Effector memory CD4-positive, alpha-beta T cell (primary cell): ENCODE results near the gene REC8.
A peak's percentile ranks its signal among the peaks of the same experiment; 100 is the strongest.
"Not testable (repeated sequence)": the region's sequence is repeated elsewhere in the genome, so short reads cannot be mapped to it uniquely, and the experiment has no call there.

Source experiments
- DNase-seq, 3 donors: peaks; one replicate each; pipeline ENCODE4 v3.0.0-alpha.2; 2020
- H3K27ac ChIP-seq: 2 replicates; pipeline ENCODE4 v1.7.0; 2013; ENCODE audit warnings: mild to moderate bottlenecking, low read length, moderate library complexity; ENCODE audit not compliant: insufficient read depth, poor library complexity, severe bottlenecking
- H3K27me3 ChIP-seq: replicated peaks from 2 replicates; pipeline ENCODE4 v1.7.0; 2013; ENCODE audit warnings: mild to moderate bottlenecking, low read length; ENCODE audit not compliant: insufficient read depth, control insufficient read depth, poor library complexity, severe bottlenecking
- H3K36me3 ChIP-seq: 2 replicates; pipeline ENCODE4 v1.7.0; 2013; ENCODE audit warnings: mild to moderate bottlenecking, low read length, moderate library complexity; ENCODE audit not compliant: control insufficient read depth, insufficient read depth
- H3K4me1 ChIP-seq: 2 replicates; pipeline ENCODE4 v1.7.0; 2013; ENCODE audit warnings: low read length, mild to moderate bottlenecking; ENCODE audit not compliant: control insufficient read depth, insufficient read depth, poor library complexity, severe bottlenecking
- H3K4me3 ChIP-seq: 2 replicates; pipeline ENCODE4 v1.7.0; 2013; ENCODE audit warnings: low read length, low read depth, mild to moderate bottlenecking; ENCODE audit not compliant: insufficient read depth, poor library complexity, severe bottlenecking
- H3K9me3 ChIP-seq: 2 replicates; pipeline ENCODE4 v1.7.0; 2013; ENCODE audit warnings: mild to moderate bottlenecking, low read length, moderate library complexity; ENCODE audit not compliant: control insufficient read depth

REC8 gene

GRCh38 chr14:24213866-24214662 lies 42.2 kb downstream of the REC8 start:
- H3K4me3 ChIP-seq, result no peak overlapping the region
- H3K36me3 ChIP-seq, result peaks cover 29% of the 10 kb centered on the region
- H3K27ac ChIP-seq, result peak overlapping the region; percentile 99
- H3K4me1 ChIP-seq, result peaks cover 27% of the 10 kb centered on the region
- DNase-seq, result no peak
- H3K9me3 ChIP-seq, result no peaks in the 10 kb centered on the region
- no peaks in the 10 kb centered on the region for H3K27me3 ChIP-seq

- Histone ChIP-seq H3K27ac (peak within 1 kb of the TSS; percentile 89), H3K4me3 (peak within 1 kb of the TSS; percentile 70), H3K4me1 (peaks cover 27% of the 10 kb centered on the region), H3K36me3 (peaks cover 13% of the 10 kb centered on the region), H3K9me3 (no peaks in the 10 kb centered on the region), H3K27me3 (no peaks in the 10 kb centered on the region)
- DNase-seq, result peak; percentile 78 to 81 (median 80)
Measured at GRCh38 chr14:24215495-24216344, 43.8 kb downstream of the REC8 start, which contains the start of gene MDP1. Gene MDP1 (minus strand): TSS chr14:24216066. CDS start chr14:24215955, 111 bp downstream.

GRCh38 chr14:24216345-24216699 lies 44.4 kb downstream of the REC8 start:
- Histone ChIP-seq H3K36me3 (peaks cover 10% of the 10 kb centered on the region), H3K9me3 (no peaks in the 10 kb centered on the region), H3K4me3 (no peak overlapping the region), H3K27ac (peak overlapping the region; percentile 89), H3K4me1 (peaks cover 27% of the 10 kb centered on the region), H3K27me3 (no peaks in the 10 kb centered on the region)
- DNase-seq, result no peak

GRCh38 chr14:24216876-24217275 lies 45.0 kb downstream of the REC8 start:
- H3K4me1 ChIP-seq, result peaks cover 27% of the 10 kb centered on the region
- not testable (repeated sequence) for H3K36me3 ChIP-seq, DNase-seq, H3K27me3 ChIP-seq, H3K9me3 ChIP-seq, H3K4me3 ChIP-seq
- peak overlapping the region; percentile 89 for H3K27ac ChIP-seq

GRCh38 chr14:24219080-24219479 lies 47.2 kb downstream of the REC8 start:
- peaks cover 7% of the 10 kb centered on the region for H3K36me3 ChIP-seq
- H3K27ac ChIP-seq, result no peak overlapping the region
- no peaks in the 10 kb centered on the region for H3K27me3 ChIP-seq
- no peak overlapping the region for H3K4me3 ChIP-seq
- H3K9me3 ChIP-seq, result no peaks in the 10 kb centered on the region
- H3K4me1 ChIP-seq, result peaks cover 21% of the 10 kb centered on the region
- DNase-seq, result no peak

- Histone ChIP-seq H3K9me3 (no peaks in the 10 kb centered on the region), H3K27me3 (no peaks in the 10 kb centered on the region), H3K27ac (no peak overlapping the region), H3K4me1 (peaks cover 16% of the 10 kb centered on the region), H3K4me3 (no peak overlapping the region), H3K36me3 (peaks cover 7% of the 10 kb centered on the region)
- no peak for DNase-seq
Measured at GRCh38 chr14:24219521-24219920, 47.6 kb downstream of the REC8 start.

- DNase-seq, H3K4me3 ChIP-seq, H3K27me3 ChIP-seq, H3K9me3 ChIP-seq, H3K4me1 ChIP-seq, H3K27ac ChIP-seq, H3K36me3 ChIP-seq: not testable (repeated sequence)
Measured at GRCh38 chr14:24222987-24223386, 51.1 kb downstream of the REC8 start.

- Histone ChIP-seq H3K27ac (no peak overlapping the region), H3K9me3 (no peaks in the 10 kb centered on the region), H3K4me1 (no peaks in the 10 kb centered on the region), H3K36me3 (no peaks in the 10 kb centered on the region), H3K27me3 (no peaks in the 10 kb centered on the region), H3K4me3 (no peak overlapping the region)
- DNase-seq, result no peak
Measured at GRCh38 chr14:24224618-24225071, 52.8 kb downstream of the REC8 start.

- H3K4me3 ChIP-seq, result no peak overlapping the region
- H3K9me3 ChIP-seq, result no peaks in the 10 kb centered on the region
- no peaks in the 10 kb centered on the region for H3K36me3 ChIP-seq
- no peak for DNase-seq
- H3K4me1 ChIP-seq, result peaks cover 6% of the 10 kb centered on the region
- no peaks in the 10 kb centered on the region for H3K27me3 ChIP-seq
- no peak overlapping the region for H3K27ac ChIP-seq
Measured at GRCh38 chr14:24226473-24226872, 54.6 kb downstream of the REC8 start.

- H3K4me1 ChIP-seq, result peaks cover 22% of the 10 kb centered on the region
- H3K4me3 ChIP-seq, result no peak overlapping the region
- DNase-seq, result no peak
- H3K27me3 ChIP-seq, result no peaks in the 10 kb centered on the region
- no peak overlapping the region for H3K27ac ChIP-seq
- H3K9me3 ChIP-seq, result no peaks in the 10 kb centered on the region
- H3K36me3 ChIP-seq, result no peaks in the 10 kb centered on the region
Measured at GRCh38 chr14:24228902-24229301, 57.0 kb downstream of the REC8 start.
